Right atrium auricular region (tissue), 2 donors: ENCODE data around the gene CAMLG. TPM values are rescaled to one million over a fixed set of nuclear protein-coding genes. Genes with fewer than 3 reads are reported as not detected.
A peak's percentile ranks its signal among the peaks of the same experiment; 100 is the strongest.

Source experiments
- DNase-seq: peaks from one replicate; pipeline ENCODE4 v3.0.0-alpha.2; 2019; ENCODE audit warnings: low spot score
- H3K27ac ChIP-seq, 2 donors: fragments of 200-600 bp; sonication (generic); 1 replicate in 1 of 2; 2 replicates in 1 of 2; pipeline ENCODE4 v1.5.1; 2016 to 2019
- H3K27me3 ChIP-seq, 2 donors: fragments of 200-600 bp; sonication (generic); one replicate each; pipeline versions ENCODE4 v1.5.1 to v1.6.0; 2017 to 2019
- H3K36me3 ChIP-seq: fragments of 200-600 bp; sonication (generic); one replicate; pipeline ENCODE4 v1.5.1; 2016
- H3K4me1 ChIP-seq, 2 donors: fragments of 200-600 bp; sonication (generic); one replicate each; pipeline versions ENCODE4 v1.5.1 to v1.6.0; 2017 to 2019
- H3K4me3 ChIP-seq, 2 donors: fragments of 200-600 bp; sonication (generic); 1 replicate in 1 of 2; 2 replicates in 1 of 2; pipeline ENCODE4 v1.5.1; 2017 to 2019; ENCODE audit warnings: mild to moderate bottlenecking in 1 of 2, moderate library complexity in 1 of 2
- H3K9me3 ChIP-seq, 2 donors: fragments of 200-600 bp; sonication (generic); one replicate each; pipeline ENCODE4 v1.5.1; 2019
- total RNA-seq, 2 donors: library from RNA; depleted of rRNA; stranded (reverse); fragments of >200 nt; gene quantifications; one replicate each; pipeline ENCODE4 v1.1.0, GENCODE V29; 2016
- TF ChIP-seq, protein P1 (sequence below), 2 donors: fragments of 200-600 bp; sonication (generic); IDR thresholded peaks; one replicate each; pipeline ENCODE4 v1.5.1; 2019; ENCODE audit warnings: antibody characterized with exemption in 2 of 2

CAMLG gene
- total RNA-seq, 2 donors from 2014 or later: 18.2 to 21.9 TPM

DNA sequence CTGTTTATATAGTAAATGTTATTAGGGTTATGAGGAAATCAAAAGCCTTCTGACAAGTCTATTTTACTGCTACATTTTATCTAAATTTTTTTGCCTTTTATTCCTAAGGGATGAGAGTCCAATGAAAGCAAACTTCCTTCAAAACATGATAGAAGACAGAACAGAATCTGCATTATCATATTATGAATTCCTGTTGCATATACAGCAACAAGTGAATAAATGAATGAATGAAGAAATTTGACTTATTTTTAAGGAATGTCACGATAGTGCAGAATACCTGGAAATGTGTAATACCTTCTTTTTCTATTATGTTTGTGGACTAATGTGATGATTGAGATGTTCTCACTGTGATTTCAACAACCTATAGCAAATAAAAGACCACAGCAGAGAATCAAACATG, 13.5 kb upstream of the CAMLG start:
- no peak overlapping the region for H3K4me3 ChIP-seq
- no peak overlapping the region for H3K27ac ChIP-seq
- DNase-seq: no peak
- H3K27me3 ChIP-seq: no peaks in the 10 kb centered on the region
- TF ChIP-seq, protein P1, sequence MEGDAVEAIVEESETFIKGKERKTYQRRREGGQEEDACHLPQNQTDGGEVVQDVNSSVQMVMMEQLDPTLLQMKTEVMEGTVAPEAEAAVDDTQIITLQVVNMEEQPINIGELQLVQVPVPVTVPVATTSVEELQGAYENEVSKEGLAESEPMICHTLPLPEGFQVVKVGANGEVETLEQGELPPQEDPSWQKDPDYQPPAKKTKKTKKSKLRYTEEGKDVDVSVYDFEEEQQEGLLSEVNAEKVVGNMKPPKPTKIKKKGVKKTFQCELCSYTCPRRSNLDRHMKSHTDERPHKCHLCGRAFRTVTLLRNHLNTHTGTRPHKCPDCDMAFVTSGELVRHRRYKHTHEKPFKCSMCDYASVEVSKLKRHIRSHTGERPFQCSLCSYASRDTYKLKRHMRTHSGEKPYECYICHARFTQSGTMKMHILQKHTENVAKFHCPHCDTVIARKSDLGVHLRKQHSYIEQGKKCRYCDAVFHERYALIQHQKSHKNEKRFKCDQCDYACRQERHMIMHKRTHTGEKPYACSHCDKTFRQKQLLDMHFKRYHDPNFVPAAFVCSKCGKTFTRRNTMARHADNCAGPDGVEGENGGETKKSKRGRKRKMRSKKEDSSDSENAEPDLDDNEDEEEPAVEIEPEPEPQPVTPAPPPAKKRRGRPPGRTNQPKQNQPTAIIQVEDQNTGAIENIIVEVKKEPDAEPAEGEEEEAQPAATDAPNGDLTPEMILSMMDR (IDR thresholded peaks at IDR 0.05): no peak
- no peaks in the 10 kb centered on the region for H3K4me1 ChIP-seq
- H3K9me3 ChIP-seq: no peaks in the 10 kb centered on the region
- H3K36me3 ChIP-seq: peaks cover 53% of the 10 kb centered on the region

DNA sequence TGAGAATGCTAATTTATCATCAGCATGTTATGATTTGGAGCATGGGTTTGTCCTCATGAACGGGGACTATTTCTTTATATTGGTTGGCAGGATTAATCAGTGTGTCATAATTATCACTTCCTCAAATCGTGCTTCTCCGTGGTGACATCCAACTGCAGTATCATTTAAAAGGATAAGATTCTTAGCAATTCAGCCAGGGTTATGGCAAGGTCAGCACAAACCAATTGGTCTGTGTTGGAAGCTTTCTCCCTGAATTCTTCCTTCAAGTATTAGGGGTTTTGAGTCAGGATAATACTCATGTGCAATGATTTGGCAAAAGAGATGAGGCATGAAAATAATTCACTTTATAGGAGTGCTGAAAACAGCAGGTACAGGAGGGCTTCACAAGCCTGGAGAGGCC, 5.5 kb upstream of the CAMLG start:
- H3K27ac ChIP-seq: no peak overlapping the region
- H3K36me3 ChIP-seq: no peaks in the 10 kb centered on the region
- H3K9me3 ChIP-seq: no peaks in the 10 kb centered on the region
- H3K4me3 ChIP-seq: no peak overlapping the region
- no peaks in the 10 kb centered on the region for H3K4me1 ChIP-seq
- no peaks in the 10 kb centered on the region for H3K27me3 ChIP-seq
- TF ChIP-seq, protein P1 (IDR thresholded peaks at IDR 0.05): no peak
- no peak for DNase-seq

DNA sequence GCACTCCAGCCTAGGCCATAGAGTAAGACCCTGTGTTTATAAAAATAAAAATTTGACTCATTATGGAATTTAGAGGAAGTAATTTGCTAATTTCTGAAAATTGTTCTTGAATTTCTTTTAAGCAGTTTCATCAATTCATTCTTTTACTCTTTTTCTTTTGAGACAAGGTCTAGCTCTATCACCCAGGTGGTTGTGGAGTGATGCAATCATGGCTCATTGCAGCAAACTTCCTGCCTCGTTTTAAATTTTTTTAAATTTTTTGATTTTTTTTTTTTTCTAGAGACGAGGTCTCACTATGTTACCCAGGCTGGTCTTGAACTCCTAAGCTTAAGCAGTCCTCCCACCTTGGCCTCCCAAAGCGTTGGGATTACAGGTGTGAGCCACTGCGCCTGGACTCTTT, 3.1 kb upstream of the CAMLG start:
- Histone ChIP-seq H3K9me3 (no peaks in the 10 kb centered on the region), H3K27me3 (no peaks in the 10 kb centered on the region), H3K36me3 (no peaks in the 10 kb centered on the region), H3K27ac (no peak overlapping the region), H3K4me1 (peaks cover 4 to 14% of the 10 kb centered on the region in 2 donors), H3K4me3 (no peak overlapping the region)
- DNase-seq: no peak
- TF ChIP-seq, protein P1 (IDR thresholded peaks at IDR 0.05): no peak

DNA sequence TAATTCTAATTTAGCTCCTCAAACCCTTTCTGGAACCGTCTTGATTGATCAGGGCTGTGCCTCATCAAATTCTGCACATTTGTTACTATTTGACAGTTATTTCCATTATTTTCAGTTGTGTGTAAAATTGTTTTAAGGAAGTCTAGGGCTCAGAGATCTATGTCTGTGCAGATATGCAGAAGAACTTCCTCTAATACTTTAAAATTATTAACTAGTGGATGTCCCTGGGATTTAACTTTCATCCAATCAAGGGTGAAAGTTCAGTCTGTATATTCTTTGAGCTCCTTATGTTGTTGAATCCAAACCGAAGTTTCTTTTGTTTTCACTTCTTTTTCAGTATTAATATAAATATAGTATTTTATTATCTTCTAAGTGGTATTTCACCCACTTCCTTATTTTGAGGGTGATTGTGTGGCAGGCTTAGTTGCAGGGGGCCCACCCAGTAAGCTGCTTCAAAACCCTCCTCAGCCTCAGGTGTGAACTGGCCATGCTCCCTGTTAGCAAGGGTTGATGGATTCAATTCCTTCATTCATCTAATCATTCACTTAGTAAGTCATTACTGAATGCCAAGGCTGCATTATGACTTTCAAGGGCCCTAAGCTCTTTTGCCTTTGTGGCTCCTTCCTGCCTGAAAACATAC, 2.1 kb upstream of the CAMLG start:
- DNase-seq: no peak
- H3K4me1 ChIP-seq: peaks cover 4 to 15% of the 10 kb centered on the region in 2 donors
- peaks cover 4% of the 10 kb centered on the region for H3K36me3 ChIP-seq

DNA sequence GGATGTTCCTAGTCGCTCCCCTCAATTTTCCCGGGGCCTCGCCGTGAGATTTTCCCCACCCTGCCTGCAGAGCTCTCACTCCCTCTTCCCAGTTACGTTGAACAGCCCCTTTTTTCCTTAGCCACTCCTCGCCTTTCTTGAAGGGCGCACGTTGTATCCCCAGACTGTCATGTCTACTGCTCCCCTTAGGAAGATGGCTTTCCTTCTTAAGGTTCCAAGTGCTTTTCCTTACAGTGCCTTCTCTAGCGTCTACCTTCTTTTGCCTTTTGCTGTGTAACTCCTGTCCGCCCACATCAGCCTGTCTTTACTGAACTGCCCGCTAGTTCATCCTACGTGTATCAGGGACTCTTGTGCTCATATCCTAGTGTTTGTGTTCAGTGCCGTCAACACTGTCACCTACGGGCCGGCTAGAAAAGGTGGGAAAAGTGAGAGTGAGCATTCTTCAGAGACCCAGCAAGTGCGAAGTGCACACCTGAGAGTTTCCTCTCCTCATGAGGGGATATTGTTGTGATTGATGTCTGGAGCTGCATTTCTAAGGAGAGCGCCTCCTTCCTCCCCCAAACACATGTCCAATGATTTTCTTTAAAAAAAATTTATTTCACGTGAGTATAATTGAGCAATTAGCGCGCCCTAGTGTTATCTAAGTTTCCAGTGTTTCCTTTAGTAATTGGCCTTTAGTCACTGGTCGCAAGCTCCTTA, 764 bp downstream of the CAMLG start:
- H3K4me1 ChIP-seq: peaks cover 4 to 15% of the 10 kb centered on the region in 2 donors
- peaks cover 7% of the 10 kb centered on the region for H3K36me3 ChIP-seq
- TF ChIP-seq, protein P1 (IDR thresholded peaks at IDR 0.05): no peak
- no peak for DNase-seq
- H3K4me3 ChIP-seq: peak overlapping the region; percentile 97 to 99
- H3K27me3 ChIP-seq: no peaks in the 10 kb centered on the region
- H3K27ac ChIP-seq: peak overlapping the region; percentile 93 to 97
- H3K9me3 ChIP-seq: no peaks in the 10 kb centered on the region

More for the DNA sequence above, 2.1 kb upstream of the CAMLG start:
- Histone ChIP-seq H3K4me3 (no peak overlapping the region), H3K9me3 (no peaks in the 10 kb centered on the region), H3K27ac (no peak overlapping the region), H3K27me3 (no peaks in the 10 kb centered on the region)
- TF ChIP-seq, protein P1 (IDR thresholded peaks at IDR 0.05): no peak
